ENCODE measurements around the gene ATXN10.
A peak's percentile ranks its signal among the peaks of the same experiment; 100 is the strongest.

ATXN10 gene

GRCh38 chr22:45826520-45826919 is 154.9 kb downstream of the ATXN10 start:
- no peak for DNase-seq (ENCODE audit: low read depth)

GRCh38 chr22:45828841-45829240 is 157.2 kb downstream of the ATXN10 start:
- peak; percentile 15 for DNase-seq (ENCODE audit: low read depth)

GRCh38 chr22:45830531-45831245 is 159.1 kb downstream of the ATXN10 start:
- peak; percentile 29 for DNase-seq (ENCODE audit: low read depth)

GRCh38 chr22:45831394-45831793 is 159.8 kb downstream of the ATXN10 start:
- peak; percentile 29 for DNase-seq (ENCODE audit: low read depth)

- DNase-seq (ENCODE audit: low read depth) = no peak
These were observed 160.5 kb downstream of the ATXN10 start for GRCh38 chr22:45832180-45832579.

GRCh38 chr22:45832959-45833580 is 161.4 kb downstream of the ATXN10 start:
- DNase-seq (ENCODE audit: low read depth) = no peak

- DNase-seq (ENCODE audit: low read depth) = no peak
These were observed 162.0 kb downstream of the ATXN10 start for GRCh38 chr22:45833613-45834012.

- DNase-seq (ENCODE audit: low read depth) = no peak
These were observed 162.6 kb downstream of the ATXN10 start for GRCh38 chr22:45834241-45834640.

GRCh38 chr22:45834795-45835194 is 163.2 kb downstream of the ATXN10 start:
- no peak for DNase-seq (ENCODE audit: low read depth)

GRCh38 chr22:45836418-45837169 is 165.0 kb downstream of the ATXN10 start:
- DNase-seq (ENCODE audit: low read depth) = no peak

GRCh38 chr22:45837508-45837907 is 165.9 kb downstream of the ATXN10 start:
- DNase-seq (ENCODE audit: low read depth) = no peak

- no peak for DNase-seq (ENCODE audit: low read depth)
These were observed 166.8 kb downstream of the ATXN10 start for GRCh38 chr22:45838305-45838887.

GRCh38 chr22:45840483-45840882 is 168.8 kb downstream of the ATXN10 start:
- DNase-seq (ENCODE audit: low read depth) = no peak

GRCh38 chr22:45842291-45842991 is 170.8 kb downstream of the ATXN10 start:
- DNase-seq (ENCODE audit: low read depth) = no peak

- DNase-seq (ENCODE audit: low read depth) = no peak
These were observed 171.4 kb downstream of the ATXN10 start for GRCh38 chr22:45843031-45843430.

- DNase-seq (ENCODE audit: low read depth) = no peak
These were observed 172.4 kb downstream of the ATXN10 start for GRCh38 chr22:45843986-45844385.

- no peak for DNase-seq (ENCODE audit: low read depth)
These were observed 173.4 kb downstream of the ATXN10 start for GRCh38 chr22:45845076-45845487.

GRCh38 chr22:45846952-45847351 is 175.3 kb downstream of the ATXN10 start:
- no peak for DNase-seq (ENCODE audit: low read depth)

GRCh38 chr22:45848904-45849303 is 177.3 kb downstream of the ATXN10 start:
- DNase-seq (ENCODE audit: low read depth) = no peak

GRCh38 chr22:45852826-45853225 is 181.2 kb downstream of the ATXN10 start:
- DNase-seq (ENCODE audit: low read depth) = no peak

- DNase-seq (ENCODE audit: low read depth) = no peak
These were observed 184.3 kb downstream of the ATXN10 start for GRCh38 chr22:45855961-45856360.

- no peak for DNase-seq (ENCODE audit: low read depth)
These were observed 185.9 kb downstream of the ATXN10 start for GRCh38 chr22:45857519-45857918.

All from HS-27A (cell line).